SU-DHL-6 (cell line): ENCODE data around the gene FRAS1.
"Not testable (repeated sequence)": the region's sequence is repeated elsewhere in the genome, so short reads cannot be mapped to it uniquely, and the experiment has no call there.

ENCODE experiments used
- CTCF ChIP-seq: fragments of 200-600 bp; sonication (generic); IDR thresholded peaks from one replicate; pipeline ENCODE4 v1.5.1; 2017; ENCODE audit warnings: antibody characterized with exemption, mild to moderate bottlenecking, low read length, moderate library complexity; ENCODE audit not compliant: insufficient read depth, poor library complexity, severe bottlenecking
- EZH2phosphoT487 ChIP-seq: fragments of 200-600 bp; sonication (generic), shearing (Covaris generic); conservative IDR thresholded peaks from 2 replicates; pipeline ENCODE4 v1.6.1; 2018; ENCODE audit warnings: mild to moderate bottlenecking, antibody characterized with exemption, low read length, moderate library complexity, mixed read lengths

- not testable (repeated sequence) for TF ChIP-seq CTCF, EZH2phosphoT487
These were observed 68.8 kb downstream of the FRAS1 start for GRCh38 chr4:78125834-78126331.
